ENCODE measurements around the gene ANP32E.
"Not testable (repeated sequence)": the region's sequence is repeated elsewhere in the genome, so short reads cannot be mapped to it uniquely, and the experiment has no call there.

The ANP32E gene

GRCh38 chr1:150249936-150250335 lies 14.0 kb upstream of the ANP32E start:
- H3K4me3 ChIP-seq (replicated peaks; ENCODE audit: insufficient read depth, low read length) = no peak overlapping the region

GRCh38 chr1:150243003-150243402 lies 7.1 kb upstream of the ANP32E start:
- no peak for DNase-seq (ENCODE audit: low read depth in 1 of 2, low spot score in 1 of 2)
- H3K27me3 ChIP-seq (ENCODE audit: insufficient read depth, poor library complexity, severe bottlenecking) = no peaks in the 10 kb centered on the region
- TF ChIP-seq REST (IDR thresholded peaks at IDR 0.05; ENCODE audit: insufficient replicate concordance, low read depth) = no peak
- H3K4me3 ChIP-seq (replicated peaks; ENCODE audit: insufficient read depth, low read length) = no peak overlapping the region
- no peak overlapping the region for H3K27ac ChIP-seq (replicated peaks)

More at GRCh38 chr1:150249936-150250335, 14.0 kb upstream of the ANP32E start:
- no peaks in the 10 kb centered on the region for H3K27me3 ChIP-seq (ENCODE audit: insufficient read depth, poor library complexity, severe bottlenecking)
- TF ChIP-seq REST (IDR thresholded peaks at IDR 0.05; ENCODE audit: insufficient replicate concordance, low read depth) (no peak), POLR2AphosphoS5 (IDR thresholded peaks at IDR 0.05; ENCODE audit: low read depth) (no peak), SPI1 (IDR thresholded peaks at IDR 0.05; ENCODE audit: borderline replicate concordance, low read depth) (no peak), GABPA (IDR thresholded peaks at IDR 0.05; ENCODE audit: low read depth) (no peak), CTCF (IDR thresholded peaks at IDR 0.05; ENCODE audit: insufficient read depth, low read length) (no peak)
- no peak overlapping the region for H3K27ac ChIP-seq (replicated peaks)
- peak in 1 of 2 experiments; percentile 5 for DNase-seq (ENCODE audit: low read depth in 1 of 2, low spot score in 1 of 2)

- no peak overlapping the region for H3K27ac ChIP-seq (replicated peaks)
- DNase-seq (ENCODE audit: low read depth in 1 of 2, low spot score in 1 of 2) = no peak
- TF ChIP-seq REST (IDR thresholded peaks at IDR 0.05; ENCODE audit: insufficient replicate concordance, low read depth) (no peak), SPI1 (IDR thresholded peaks at IDR 0.05; ENCODE audit: borderline replicate concordance, low read depth) (no peak), GABPA (IDR thresholded peaks at IDR 0.05; ENCODE audit: low read depth) (no peak), CTCF (IDR thresholded peaks at IDR 0.05; ENCODE audit: insufficient read depth, low read length) (no peak), POLR2AphosphoS5 (IDR thresholded peaks at IDR 0.05; ENCODE audit: low read depth) (no peak)
- no peak overlapping the region for H3K4me3 ChIP-seq (replicated peaks; ENCODE audit: insufficient read depth, low read length)
- H3K27me3 ChIP-seq (ENCODE audit: insufficient read depth, poor library complexity, severe bottlenecking) = no peaks in the 10 kb centered on the region
These were observed 1.8 kb upstream of the ANP32E start for GRCh38 chr1:150237746-150238145.

- not testable (repeated sequence) for DNase-seq (ENCODE audit: low read depth in 1 of 2, low spot score in 1 of 2); H3K27me3 ChIP-seq (ENCODE audit: insufficient read depth, poor library complexity, severe bottlenecking); H3K4me3 ChIP-seq (replicated peaks; ENCODE audit: insufficient read depth, low read length)
- peak overlapping the region; percentile 97 for H3K27ac ChIP-seq (replicated peaks)
These were observed 1.3 kb upstream of the ANP32E start for GRCh38 chr1:150237176-150237575.
